ENCODE data around the gene LRRC4. TPM values are rescaled to one million over a fixed set of nuclear protein-coding genes. Genes with fewer than 3 reads are reported as not detected.

Gene LRRC4
- total and polyA plus RNA-seq, 11 donors: 0.89 to 6.8 (median 3.9) TPM

- H3K27me3 ChIP-seq: no peaks in the 10 kb centered on the region
- no peak overlapping the region for H3K27ac ChIP-seq
- TF ChIP-seq POLR2A (IDR thresholded peaks at IDR 0.05) (no peak), CTCF (IDR thresholded peaks at IDR 0.05) (no peak)
- ATAC-seq (no peak), DNase-seq (no peak)
- H3K36me3 ChIP-seq: peaks cover 0 to 3% (median 0%) of the 10 kb centered on the region in 9 donors
- peaks cover 0 to 60% (median 27%) of the 10 kb centered on the region in 12 donors for H3K4me1 ChIP-seq
- intact Hi-C loops (cut with DNase I): no loop called here
- no peak overlapping the region for H3K4me3 ChIP-seq
- no peaks in the 10 kb centered on the region for H3K9me3 ChIP-seq
- WGBS, 4 donors: 61 to 72% (median 63%) methylated on average over 5 of the region's 5 CpGs
Observed at GRCh38 chr7:128008141-128008540, 23.1 kb downstream of the LRRC4 start.

- Histone ChIP-seq H3K9me3 (no peaks in the 10 kb centered on the region), H3K27ac (no peak overlapping the region), H3K4me1 (peaks cover 0 to 60% (median 27%) of the 10 kb centered on the region in 12 donors), H3K27me3 (no peaks in the 10 kb centered on the region), H3K36me3 (peaks cover 0 to under 1% (median 0%) of the 10 kb centered on the region in 9 donors), H3K4me3 (no peak overlapping the region)
- TF ChIP-seq CTCF (IDR thresholded peaks at IDR 0.05) (no peak), POLR2A (IDR thresholded peaks at IDR 0.05) (no peak)
- no peak for ATAC-seq
- 66 to 86% (median 75%) methylated on average over 3 of the region's 3 CpGs for WGBS, 4 donors
- intact Hi-C loops (cut with DNase I): no loop called here
- DNase-seq: no peak
Observed at GRCh38 chr7:128007303-128007680, 23.9 kb downstream of the LRRC4 start.

- no peak for TF ChIP-seq POLR2A (IDR thresholded peaks at IDR 0.05)
- TF ChIP-seq CTCF (IDR thresholded peaks at IDR 0.05): no peak
- no peak for ATAC-seq
- no peak for DNase-seq
- intact Hi-C loops (cut with DNase I): no loop called here
- WGBS, 4 donors: 95 to 97% (median 96%) methylated on average over 5 to 8 of the region's 8 CpGs
- Histone ChIP-seq H3K27ac (no peak overlapping the region), H3K9me3 (no peaks in the 10 kb centered on the region), H3K4me3 (no peak overlapping the region), H3K36me3 (no peaks in the 10 kb centered on the region), H3K27me3 (no peaks in the 10 kb centered on the region), H3K4me1 (peaks cover 0 to 60% (median 27%) of the 10 kb centered on the region in 12 donors)
Observed at GRCh38 chr7:128006550-128007302, 24.5 kb downstream of the LRRC4 start.

- no peak for ATAC-seq
Observed at GRCh38 chr7:128005759-128006159, 25.5 kb downstream of the LRRC4 start.

More at GRCh38 chr7:128005759-128006159, 25.5 kb downstream of the LRRC4 start:
- no peaks in the 10 kb centered on the region for H3K36me3 ChIP-seq
- peaks cover 0 to 62% (median 24%) of the 10 kb centered on the region in 12 donors for H3K4me1 ChIP-seq
- WGBS, 4 donors: 76 to 92% (median 79%) methylated on average over 3 of the region's 3 CpGs
- no peaks in the 10 kb centered on the region for H3K27me3 ChIP-seq
- no peaks in the 10 kb centered on the region for H3K9me3 ChIP-seq
- no peak for TF ChIP-seq POLR2A (IDR thresholded peaks at IDR 0.05)
- TF ChIP-seq CTCF (IDR thresholded peaks at IDR 0.05): no peak
- H3K27ac ChIP-seq: no peak overlapping the region
- DNase-seq: no peak
- intact Hi-C loops (cut with DNase I): no loop called here
- no peak overlapping the region for H3K4me3 ChIP-seq
